ENCODE measurements around the gene OR7A10.
"Not testable (repeated sequence)": the region's sequence is repeated elsewhere in the genome, so short reads cannot be mapped to it uniquely, and the experiment has no call there.

Gene OR7A10

GRCh38 chr19:14792250-14792649, 56.5 kb downstream of the OR7A10 start:
- not testable (repeated sequence) for DNase-seq

Measured in NCI-H2227 treated with DMSO at 0.1 percent for 48 hours (cell line).